HepG2 (cell line): ENCODE measurements around the gene OBP2A. TPM values are rescaled to one million over a fixed set of nuclear protein-coding genes. Genes with fewer than 3 reads are reported as not detected.

Experiments
- AGO2 ChIP-seq: fragments of 200-400 bp; formaldehyde crosslinking; optimal IDR thresholded peaks from 2 replicates; pipeline ENCODE3; 2017; ENCODE audit warnings: mild to moderate bottlenecking, low read depth, low read length, moderate library complexity
- CREM ChIP-seq, 2 experiments: sonication (generic) in 1 of 2; formaldehyde crosslinking in 1 of 2; IDR thresholded peaks; 2 replicates each; pipeline versions ENCODE4 v1.4.0 to v1.6.1; 2016 to 2020; ENCODE audit warnings: antibody characterized with exemption in 1 of 2, mild to moderate bottlenecking in 1 of 2, missing genetic modification reagents in 1 of 2
- DR1 ChIP-seq: sonication (generic); formaldehyde crosslinking; IDR thresholded peaks from 2 replicates; pipeline ENCODE4 v1.8.0; 2021; ENCODE audit warnings: mild to moderate bottlenecking, missing genetic modification reagents, inconsistent platforms
- FOXA1 ChIP-seq, 2 experiments: fragments of 450-650 bp in 1 of 2; sonication (generic) in 1 of 2; formaldehyde crosslinking in 1 of 2; IDR thresholded peaks; 2 replicates each; pipeline versions ENCODE4 v1.4.0 to v1.6.1; 2016 to 2020; ENCODE audit warnings: missing genetic modification reagents in 1 of 2
- GATA4 ChIP-seq: sonication (generic); IDR thresholded peaks from 2 replicates; pipeline ENCODE4 v1.6.1; 2016; ENCODE audit warnings: antibody characterized with exemption, low read depth, borderline replicate concordance
- RFXANK ChIP-seq: IDR thresholded peaks from 2 replicates; pipeline ENCODE4 v1.6.1; 2016
- U2AF1 ChIP-seq: fragments of 200-400 bp; formaldehyde crosslinking; optimal IDR thresholded peaks from 2 replicates; pipeline ENCODE3; 2017; ENCODE audit warnings: mild to moderate bottlenecking, low read depth, low read length
- ZNF816 ChIP-seq: sonication (generic); formaldehyde crosslinking; IDR thresholded peaks from 2 replicates; pipeline ENCODE4 v1.8.0; 2022; ENCODE audit warnings: missing genetic modification reagents, mild to moderate bottlenecking, borderline replicate concordance
- polyA plus RNA-seq, 8 experiments: library from polyadenylated mRNA; depleted of rRNA in 3 of 8; stranded (reverse) in 7 of 8; unstranded in 1 of 8; fragments of >200 nt; fragmentation: Illumina TruSeq in 4 of 8; extraction: Trizol in 4 of 8; gene quantifications; 2 replicates each; pipeline versions ENCODE4 v1.2.1 to v1.2.3, GENCODE V29; 2011 to 2016; ENCODE audit warnings: low read depth in 4 of 8, missing spikeins in 1 of 8, mixed read lengths in 1 of 8; ENCODE audit not compliant: insufficient read depth in 1 of 8
- total RNA-seq, 5 experiments: library from RNA; depleted of rRNA; stranded (reverse); fragments of >200 nt; fragmentation: Illumina TruSeq; extraction: Trizol; gene quantifications; 2 replicates each; pipeline ENCODE4 v1.2.3, GENCODE V29; 2016; ENCODE audit warnings: low read depth in 1 of 5
- TF ChIP-seq, protein P1 (sequence below): sonication (generic); formaldehyde crosslinking; IDR thresholded peaks from 2 replicates; pipeline ENCODE4 v1.4.0; 2020; ENCODE audit warnings: missing genetic modification reagents
- TF ChIP-seq, protein P2 (sequence below): sonication (generic); formaldehyde crosslinking; IDR thresholded peaks from 2 replicates; pipeline ENCODE4 v1.5.0; 2020; ENCODE audit warnings: mild to moderate bottlenecking, missing genetic modification reagents, borderline replicate concordance
- TF ChIP-seq, protein P3 (sequence below): sonication (generic); formaldehyde crosslinking; IDR thresholded peaks from one replicate; pipeline ENCODE4 v1.5.1; 2020; ENCODE audit warnings: mild to moderate bottlenecking, missing genetic modification reagents; ENCODE audit errors: not compliant biosample characterization

OBP2A gene
- total and polyA plus RNA-seq, 2 of the 13 experiments (the other 11 are each of a cell fraction or from before 2014, with no cell fraction given), result 0.32 TPM; not detected in 1

DNA sequence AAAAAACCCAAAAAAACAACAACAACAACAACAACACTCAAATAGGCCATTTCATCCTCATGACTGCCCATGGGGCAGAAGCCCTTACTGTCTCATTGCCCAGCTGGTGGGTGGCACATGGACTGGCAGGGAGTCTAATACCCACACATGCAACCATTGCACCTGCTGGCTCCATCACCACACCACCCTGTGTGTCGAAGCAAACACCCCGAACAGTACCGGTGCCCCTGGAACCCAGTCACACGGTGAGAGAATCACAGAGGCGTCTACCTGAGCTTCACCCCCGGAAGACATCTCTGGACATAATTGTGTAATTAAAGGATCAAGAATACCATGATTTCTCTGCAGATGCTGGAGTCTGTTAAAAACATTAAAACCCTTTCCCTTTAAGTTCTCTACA is 22.1 kb downstream of the OBP2A start (continued):
- TF ChIP-seq AGO2, result no peak
- TF ChIP-seq ZNF816 (CRISPR knock-in tag), result no peak
- no peak for TF ChIP-seq GATA4
- no peak for TF ChIP-seq U2AF1
- TF ChIP-seq, protein P1, sequence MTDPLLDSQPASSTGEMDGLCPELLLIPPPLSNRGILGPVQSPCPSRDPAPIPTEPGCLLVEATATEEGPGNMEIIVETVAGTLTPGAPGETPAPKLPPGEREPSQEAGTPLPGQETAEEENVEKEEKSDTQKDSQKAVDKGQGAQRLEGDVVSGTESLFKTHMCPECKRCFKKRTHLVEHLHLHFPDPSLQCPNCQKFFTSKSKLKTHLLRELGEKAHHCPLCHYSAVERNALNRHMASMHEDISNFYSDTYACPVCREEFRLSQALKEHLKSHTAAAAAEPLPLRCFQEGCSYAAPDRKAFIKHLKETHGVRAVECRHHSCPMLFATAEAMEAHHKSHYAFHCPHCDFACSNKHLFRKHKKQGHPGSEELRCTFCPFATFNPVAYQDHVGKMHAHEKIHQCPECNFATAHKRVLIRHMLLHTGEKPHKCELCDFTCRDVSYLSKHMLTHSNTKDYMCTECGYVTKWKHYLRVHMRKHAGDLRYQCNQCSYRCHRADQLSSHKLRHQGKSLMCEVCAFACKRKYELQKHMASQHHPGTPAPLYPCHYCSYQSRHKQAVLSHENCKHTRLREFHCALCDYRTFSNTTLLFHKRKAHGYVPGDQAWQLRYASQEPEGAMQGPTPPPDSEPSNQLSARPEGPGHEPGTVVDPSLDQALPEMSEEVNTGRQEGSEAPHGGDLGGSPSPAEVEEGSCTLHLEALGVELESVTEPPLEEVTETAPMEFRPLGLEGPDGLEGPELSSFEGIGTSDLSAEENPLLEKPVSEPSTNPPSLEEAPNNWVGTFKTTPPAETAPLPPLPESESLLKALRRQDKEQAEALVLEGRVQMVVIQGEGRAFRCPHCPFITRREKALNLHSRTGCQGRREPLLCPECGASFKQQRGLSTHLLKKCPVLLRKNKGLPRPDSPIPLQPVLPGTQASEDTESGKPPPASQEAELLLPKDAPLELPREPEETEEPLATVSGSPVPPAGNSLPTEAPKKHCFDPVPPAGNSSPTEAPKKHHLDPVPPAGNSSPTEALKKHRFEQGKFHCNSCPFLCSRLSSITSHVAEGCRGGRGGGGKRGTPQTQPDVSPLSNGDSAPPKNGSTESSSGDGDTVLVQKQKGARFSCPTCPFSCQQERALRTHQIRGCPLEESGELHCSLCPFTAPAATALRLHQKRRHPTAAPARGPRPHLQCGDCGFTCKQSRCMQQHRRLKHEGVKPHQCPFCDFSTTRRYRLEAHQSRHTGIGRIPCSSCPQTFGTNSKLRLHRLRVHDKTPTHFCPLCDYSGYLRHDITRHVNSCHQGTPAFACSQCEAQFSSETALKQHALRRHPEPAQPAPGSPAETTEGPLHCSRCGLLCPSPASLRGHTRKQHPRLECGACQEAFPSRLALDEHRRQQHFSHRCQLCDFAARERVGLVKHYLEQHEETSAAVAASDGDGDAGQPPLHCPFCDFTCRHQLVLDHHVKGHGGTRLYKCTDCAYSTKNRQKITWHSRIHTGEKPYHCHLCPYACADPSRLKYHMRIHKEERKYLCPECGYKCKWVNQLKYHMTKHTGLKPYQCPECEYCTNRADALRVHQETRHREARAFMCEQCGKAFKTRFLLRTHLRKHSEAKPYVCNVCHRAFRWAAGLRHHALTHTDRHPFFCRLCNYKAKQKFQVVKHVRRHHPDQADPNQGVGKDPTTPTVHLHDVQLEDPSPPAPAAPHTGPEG (CRISPR knock-in tag), result no peak
- no peak for TF ChIP-seq FOXA1 (IDR thresholded peaks at IDR 0.05)
- no peak for TF ChIP-seq FOXA1 (CRISPR knock-in tag; IDR thresholded peaks at IDR 0.05)
- no peak for TF ChIP-seq CREM (IDR thresholded peaks at IDR 0.05)
- TF ChIP-seq CREM (CRISPR knock-in tag; IDR thresholded peaks at IDR 0.05), result no peak
- TF ChIP-seq, protein P2, sequence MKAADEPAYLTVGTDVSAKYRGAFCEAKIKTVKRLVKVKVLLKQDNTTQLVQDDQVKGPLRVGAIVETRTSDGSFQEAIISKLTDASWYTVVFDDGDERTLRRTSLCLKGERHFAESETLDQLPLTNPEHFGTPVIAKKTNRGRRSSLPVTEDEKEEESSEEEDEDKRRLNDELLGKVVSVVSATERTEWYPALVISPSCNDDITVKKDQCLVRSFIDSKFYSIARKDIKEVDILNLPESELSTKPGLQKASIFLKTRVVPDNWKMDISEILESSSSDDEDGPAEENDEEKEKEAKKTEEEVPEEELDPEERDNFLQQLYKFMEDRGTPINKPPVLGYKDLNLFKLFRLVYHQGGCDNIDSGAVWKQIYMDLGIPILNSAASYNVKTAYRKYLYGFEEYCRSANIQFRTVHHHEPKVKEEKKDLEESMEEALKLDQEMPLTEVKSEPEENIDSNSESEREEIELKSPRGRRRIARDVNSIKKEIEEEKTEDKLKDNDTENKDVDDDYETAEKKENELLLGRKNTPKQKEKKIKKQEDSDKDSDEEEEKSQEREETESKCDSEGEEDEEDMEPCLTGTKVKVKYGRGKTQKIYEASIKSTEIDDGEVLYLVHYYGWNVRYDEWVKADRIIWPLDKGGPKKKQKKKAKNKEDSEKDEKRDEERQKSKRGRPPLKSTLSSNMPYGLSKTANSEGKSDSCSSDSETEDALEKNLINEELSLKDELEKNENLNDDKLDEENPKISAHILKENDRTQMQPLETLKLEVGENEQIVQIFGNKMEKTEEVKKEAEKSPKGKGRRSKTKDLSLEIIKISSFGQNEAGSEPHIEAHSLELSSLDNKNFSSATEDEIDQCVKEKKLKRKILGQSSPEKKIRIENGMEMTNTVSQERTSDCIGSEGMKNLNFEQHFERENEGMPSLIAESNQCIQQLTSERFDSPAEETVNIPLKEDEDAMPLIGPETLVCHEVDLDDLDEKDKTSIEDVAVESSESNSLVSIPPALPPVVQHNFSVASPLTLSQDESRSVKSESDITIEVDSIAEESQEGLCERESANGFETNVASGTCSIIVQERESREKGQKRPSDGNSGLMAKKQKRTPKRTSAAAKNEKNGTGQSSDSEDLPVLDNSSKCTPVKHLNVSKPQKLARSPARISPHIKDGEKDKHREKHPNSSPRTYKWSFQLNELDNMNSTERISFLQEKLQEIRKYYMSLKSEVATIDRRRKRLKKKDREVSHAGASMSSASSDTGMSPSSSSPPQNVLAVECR (CRISPR knock-in tag), result no peak
- TF ChIP-seq RFXANK (CRISPR knock-in tag), result no peak
- TF ChIP-seq DR1 (CRISPR knock-in tag), result no peak
- TF ChIP-seq, protein P3, sequence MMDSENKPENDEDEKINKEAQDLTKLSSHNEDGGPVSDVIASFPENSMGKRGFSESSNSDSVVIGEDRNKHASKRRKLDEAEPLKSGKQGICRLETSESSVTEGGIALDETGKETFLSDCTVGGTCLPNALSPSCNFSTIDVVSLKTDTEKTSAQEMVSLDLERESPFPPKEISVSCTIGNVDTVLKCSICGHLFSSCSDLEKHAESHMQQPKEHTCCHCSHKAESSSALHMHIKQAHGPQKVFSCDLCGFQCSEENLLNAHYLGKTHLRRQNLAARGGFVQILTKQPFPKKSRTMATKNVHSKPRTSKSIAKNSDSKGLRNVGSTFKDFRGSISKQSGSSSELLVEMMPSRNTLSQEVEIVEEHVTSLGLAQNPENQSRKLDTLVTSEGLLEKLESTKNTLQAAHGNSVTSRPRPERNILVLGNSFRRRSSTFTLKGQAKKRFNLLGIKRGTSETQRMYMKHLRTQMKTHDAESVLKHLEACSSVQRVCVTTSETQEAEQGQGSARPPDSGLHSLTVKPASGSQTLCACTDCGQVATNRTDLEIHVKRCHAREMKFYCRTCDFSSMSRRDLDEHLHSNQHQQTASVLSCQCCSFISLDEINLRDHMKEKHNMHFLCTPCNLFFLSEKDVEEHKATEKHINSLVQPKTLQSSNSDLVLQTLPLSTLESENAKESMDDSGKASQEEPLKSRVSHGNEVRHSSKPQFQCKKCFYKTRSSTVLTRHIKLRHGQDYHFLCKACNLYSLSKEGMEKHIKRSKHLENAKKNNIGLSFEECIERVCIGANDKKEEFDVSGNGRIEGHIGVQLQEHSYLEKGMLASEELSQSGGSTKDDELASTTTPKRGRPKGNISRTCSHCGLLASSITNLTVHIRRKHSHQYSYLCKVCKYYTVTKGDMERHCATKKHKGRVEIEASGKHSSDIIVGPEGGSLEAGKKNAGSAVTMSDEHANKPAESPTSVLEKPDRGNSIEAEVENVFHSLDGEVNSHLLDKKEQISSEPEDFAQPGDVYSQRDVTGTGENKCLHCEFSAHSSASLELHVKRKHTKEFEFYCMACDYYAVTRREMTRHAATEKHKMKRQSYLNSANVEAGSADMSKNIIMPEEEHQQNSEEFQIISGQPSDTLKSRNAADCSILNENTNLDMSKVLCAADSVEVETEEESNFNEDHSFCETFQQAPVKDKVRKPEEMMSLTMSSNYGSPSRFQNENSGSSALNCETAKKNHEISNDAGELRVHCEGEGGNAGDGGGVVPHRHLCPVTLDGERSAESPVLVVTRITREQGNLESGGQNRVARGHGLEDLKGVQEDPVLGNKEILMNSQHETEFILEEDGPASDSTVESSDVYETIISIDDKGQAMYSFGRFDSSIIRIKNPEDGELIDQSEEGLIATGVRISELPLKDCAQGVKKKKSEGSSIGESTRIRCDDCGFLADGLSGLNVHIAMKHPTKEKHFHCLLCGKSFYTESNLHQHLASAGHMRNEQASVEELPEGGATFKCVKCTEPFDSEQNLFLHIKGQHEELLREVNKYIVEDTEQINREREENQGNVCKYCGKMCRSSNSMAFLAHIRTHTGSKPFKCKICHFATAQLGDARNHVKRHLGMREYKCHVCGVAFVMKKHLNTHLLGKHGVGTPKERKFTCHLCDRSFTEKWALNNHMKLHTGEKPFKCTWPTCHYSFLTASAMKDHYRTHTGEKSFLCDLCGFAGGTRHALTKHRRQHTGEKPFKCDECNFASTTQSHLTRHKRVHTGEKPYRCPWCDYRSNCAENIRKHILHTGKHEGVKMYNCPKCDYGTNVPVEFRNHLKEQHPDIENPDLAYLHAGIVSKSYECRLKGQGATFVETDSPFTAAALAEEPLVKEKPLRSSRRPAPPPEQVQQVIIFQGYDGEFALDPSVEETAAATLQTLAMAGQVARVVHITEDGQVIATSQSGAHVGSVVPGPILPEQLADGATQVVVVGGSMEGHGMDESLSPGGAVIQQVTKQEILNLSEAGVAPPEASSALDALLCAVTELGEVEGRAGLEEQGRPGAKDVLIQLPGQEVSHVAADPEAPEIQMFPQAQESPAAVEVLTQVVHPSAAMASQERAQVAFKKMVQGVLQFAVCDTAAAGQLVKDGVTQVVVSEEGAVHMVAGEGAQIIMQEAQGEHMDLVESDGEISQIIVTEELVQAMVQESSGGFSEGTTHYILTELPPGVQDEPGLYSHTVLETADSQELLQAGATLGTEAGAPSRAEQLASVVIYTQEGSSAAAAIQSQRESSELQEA (CRISPR knock-in tag), result no peak
